GM12872 (cell line): ENCODE data around the gene TSPOAP1.

Source experiments
- TF ChIP-seq, protein P1 (sequence below): IDR thresholded peaks from 3 replicates; pipeline ENCODE4 v1.5.1; 2011; ENCODE audit warnings: low read depth, mild to moderate bottlenecking, low read length, moderate library complexity; ENCODE audit not compliant: insufficient read depth

TSPOAP1 gene

DNA sequence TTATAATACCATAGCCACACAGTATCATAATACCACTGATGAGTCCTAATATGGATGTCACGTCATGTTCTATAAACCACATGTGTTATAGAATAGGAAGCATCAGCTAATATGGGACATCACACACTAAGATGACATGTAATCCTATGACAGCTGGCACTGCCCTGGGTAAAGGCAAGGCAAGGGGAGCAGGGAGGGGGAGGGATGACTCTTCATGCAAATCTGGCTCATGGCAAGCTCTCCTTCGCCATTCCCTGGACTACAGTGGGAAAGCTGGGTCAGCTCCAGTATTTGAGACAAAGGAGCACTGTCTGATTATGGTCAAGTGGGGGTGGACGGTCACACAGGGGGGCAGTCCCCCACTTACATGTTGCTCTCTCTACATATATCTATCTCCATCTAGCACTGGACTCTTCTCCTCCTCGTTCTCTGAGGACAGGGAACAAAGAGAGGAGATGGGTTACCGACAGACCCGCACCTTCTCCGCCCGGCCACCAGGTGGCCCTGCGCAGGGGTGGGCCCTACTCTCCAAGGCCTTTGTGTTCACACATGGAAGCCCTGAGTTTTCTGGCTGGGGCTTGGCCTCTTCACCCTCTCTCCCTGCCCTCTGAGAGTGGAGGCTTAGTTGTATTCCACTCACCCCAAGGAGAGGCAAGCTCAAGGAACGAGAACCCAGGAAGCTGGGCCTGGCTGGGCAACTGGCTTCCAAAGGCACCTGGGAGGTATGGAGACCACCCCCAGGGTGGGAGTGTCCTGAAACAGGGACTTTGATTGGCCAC, 24.4 kb downstream of the TSPOAP1 start:
- TF ChIP-seq, protein P1, sequence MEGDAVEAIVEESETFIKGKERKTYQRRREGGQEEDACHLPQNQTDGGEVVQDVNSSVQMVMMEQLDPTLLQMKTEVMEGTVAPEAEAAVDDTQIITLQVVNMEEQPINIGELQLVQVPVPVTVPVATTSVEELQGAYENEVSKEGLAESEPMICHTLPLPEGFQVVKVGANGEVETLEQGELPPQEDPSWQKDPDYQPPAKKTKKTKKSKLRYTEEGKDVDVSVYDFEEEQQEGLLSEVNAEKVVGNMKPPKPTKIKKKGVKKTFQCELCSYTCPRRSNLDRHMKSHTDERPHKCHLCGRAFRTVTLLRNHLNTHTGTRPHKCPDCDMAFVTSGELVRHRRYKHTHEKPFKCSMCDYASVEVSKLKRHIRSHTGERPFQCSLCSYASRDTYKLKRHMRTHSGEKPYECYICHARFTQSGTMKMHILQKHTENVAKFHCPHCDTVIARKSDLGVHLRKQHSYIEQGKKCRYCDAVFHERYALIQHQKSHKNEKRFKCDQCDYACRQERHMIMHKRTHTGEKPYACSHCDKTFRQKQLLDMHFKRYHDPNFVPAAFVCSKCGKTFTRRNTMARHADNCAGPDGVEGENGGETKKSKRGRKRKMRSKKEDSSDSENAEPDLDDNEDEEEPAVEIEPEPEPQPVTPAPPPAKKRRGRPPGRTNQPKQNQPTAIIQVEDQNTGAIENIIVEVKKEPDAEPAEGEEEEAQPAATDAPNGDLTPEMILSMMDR = peak; percentile 97

DNA sequence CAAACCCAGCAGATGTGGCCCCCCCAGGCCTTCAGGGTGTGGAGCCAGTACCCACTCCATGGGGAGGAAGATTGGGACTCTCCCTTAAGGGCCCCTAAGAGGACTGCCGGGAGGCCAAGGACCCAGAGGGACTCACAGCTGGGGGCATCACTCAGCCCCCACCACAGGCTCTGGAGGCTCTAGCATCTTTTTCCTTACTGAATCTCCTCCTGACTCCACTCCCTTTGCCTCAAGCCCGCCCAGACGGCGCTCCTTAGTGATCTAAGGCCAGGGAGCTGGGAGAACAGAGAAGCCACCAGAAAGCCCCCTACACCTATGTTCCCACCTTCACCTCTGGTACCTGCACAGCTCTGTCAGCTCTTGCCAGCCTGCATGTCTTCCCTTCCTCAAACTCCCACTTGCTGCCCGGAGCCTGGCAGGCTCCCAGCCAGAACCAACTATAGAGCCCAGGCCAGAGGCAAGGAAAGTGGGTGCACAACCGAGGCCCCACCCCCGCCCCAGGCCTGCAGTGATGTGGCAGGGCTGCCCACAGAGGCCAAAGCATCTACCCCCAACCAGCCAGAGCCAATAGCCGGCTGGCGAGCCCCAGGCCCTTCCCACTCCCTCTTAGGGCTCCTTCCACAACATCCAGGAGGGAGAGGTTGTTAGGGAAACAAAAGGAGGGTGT, 25.5 kb downstream of the TSPOAP1 start:
- TF ChIP-seq, protein P1 = no peak

DNA sequence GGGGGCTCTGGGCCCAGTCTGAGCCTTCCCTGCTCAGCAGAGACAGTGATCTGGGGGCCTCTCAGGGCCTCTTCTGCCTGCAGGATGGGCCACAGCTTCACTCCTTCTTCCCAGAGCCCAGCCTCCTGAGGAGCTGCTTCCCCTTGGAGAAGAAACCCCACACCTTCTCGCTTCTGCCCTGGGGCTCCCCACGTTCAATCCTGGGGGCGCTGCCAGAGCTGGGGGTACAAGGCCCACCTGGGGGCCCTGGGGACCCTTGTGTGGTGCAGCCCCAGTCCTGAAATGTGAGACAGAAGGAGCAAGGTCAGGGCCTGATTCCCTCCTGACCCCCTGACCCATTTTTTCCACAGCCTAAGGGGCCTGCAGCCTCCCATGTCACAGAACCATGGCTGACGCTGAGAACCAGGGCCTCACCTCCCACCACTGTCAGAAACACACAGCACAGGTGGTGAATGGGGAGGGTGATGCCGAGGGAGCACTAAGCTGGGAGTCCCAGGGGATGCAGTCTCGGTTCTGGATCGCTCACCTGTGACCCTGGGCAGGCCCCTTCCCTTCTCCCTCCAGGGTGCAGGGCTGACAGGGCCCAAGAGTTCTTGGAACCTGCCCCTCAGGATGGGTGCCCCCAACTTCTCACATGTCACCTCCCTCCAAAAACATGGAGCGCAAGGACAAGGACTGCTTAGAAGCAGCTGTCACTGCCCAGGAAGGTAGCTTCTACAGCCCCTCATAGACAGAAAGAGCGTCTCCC, 26.2 kb downstream of the TSPOAP1 start:
- TF ChIP-seq, protein P1 = no peak

DNA sequence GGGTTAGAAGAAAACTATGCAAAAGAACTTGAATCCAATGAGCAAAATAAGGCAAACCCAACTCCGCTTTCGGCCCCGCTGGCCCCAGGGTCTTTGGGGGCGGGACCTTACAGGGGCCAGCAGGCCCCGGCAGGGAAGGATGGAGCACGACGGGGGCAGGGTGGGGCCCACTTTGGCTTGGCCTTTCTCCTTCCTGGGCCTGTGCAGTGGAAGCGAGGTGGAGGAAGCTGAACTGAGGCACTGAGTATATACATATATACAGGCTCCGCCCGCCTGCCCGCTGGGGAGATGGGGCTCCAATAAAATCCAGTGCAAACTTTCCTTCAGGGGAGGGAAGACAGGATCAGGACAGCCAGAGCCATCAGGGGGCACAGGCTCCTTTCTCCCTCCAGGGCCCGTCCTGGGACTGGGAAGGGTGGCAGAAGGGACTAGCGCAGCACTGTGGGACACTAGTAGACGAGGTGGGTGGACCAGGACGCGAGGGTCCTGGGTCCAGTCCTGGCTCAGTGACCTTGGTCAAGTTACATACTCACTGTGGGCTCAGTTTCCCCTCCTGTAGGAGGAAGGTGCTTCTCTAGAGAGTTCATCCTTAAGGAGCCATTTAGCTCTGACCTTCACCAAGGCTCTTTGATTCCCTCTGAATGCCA, 27.0 kb downstream of the TSPOAP1 start:
- TF ChIP-seq, protein P1 = no peak

DNA sequence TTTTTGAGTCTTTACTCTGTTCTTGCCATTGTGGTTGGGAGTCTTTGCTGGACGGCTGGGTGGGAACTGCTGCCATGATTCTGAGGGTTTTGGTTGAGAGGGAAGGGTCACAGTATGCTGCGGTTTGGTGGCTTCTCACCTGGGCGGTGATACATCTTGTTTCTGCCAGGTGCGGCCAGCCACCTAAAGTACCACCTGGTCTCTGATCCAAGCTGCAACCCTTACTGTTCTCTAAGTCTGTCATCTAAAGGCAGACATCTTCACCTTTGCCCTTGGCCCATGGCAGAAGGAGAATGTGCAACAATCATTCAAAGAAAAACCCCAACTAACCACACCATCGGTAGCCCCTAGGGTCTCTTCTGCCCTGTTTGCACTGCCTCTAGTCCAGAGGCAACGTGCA, 28.3 kb downstream of the TSPOAP1 start:
- TF ChIP-seq, protein P1 = no peak

DNA sequence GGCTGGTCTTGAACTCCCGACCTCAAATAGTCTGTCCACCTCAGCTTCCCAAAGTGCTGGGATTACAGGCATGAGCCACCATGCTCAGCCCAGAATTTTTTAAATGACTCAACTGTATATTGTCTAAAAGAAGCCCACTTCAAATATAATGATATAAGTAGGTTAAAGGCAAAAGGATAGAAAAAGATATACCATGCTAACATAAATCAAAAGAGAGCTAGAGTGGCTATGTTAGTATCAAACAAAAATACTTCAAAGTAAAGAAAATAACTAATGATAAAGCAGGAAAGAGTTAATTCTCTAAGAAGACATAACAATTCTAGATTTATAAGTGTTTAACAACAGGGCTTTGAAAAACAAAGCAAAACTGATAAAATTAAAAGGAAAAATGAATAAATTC, 34.6 kb downstream of the TSPOAP1 start:
- TF ChIP-seq, protein P1 = no peak

DNA sequence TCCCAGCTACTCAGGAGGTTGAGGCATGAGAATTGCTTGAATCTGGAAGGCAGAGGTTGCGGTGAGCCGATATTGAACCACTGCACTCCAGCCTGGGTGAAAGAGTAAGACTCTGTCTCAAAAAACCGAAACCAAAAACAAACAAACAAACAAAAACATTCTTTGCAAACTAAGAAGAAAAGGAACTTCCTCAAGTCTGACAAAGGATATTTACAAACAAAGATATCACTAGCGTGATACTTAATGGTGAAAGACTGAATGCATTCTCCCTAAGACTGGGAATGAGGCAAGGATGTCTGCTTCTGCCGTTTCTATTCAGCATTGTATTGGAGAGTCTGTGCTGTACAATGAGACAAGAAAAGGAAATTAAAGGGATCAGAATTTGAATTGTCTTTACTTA, 37.3 kb downstream of the TSPOAP1 start:
- TF ChIP-seq, protein P1 = no peak
